Omental fat pad (tissue), 4 donors: Measurements from ENCODE around the gene ZC3H14. TPM values are rescaled to one million over a fixed set of nuclear protein-coding genes. Genes with fewer than 3 reads are reported as not detected.

ENCODE experiments used
- ATAC-seq: fragments of 150-250 bp; one replicate; pipeline ENCODE4 v1.9.1; 2016; ENCODE audit warnings: mild to moderate bottlenecking, moderate library complexity; ENCODE audit not compliant: low FRiP score
- DNase-seq: peaks from one replicate; pipeline ENCODE4 v3.0.0-alpha.2; 2019; ENCODE audit warnings: low spot score
- small RNA-seq: library from RNA; depleted of rRNA; stranded (forward); fragments of <200 nt; gene quantifications from one replicate; pipeline ENCODE3, GENCODE V24; 2016
- total RNA-seq, 4 donors: library from RNA; depleted of rRNA; stranded (reverse); fragments of >200 nt; gene quantifications; one replicate each; pipeline ENCODE4 v1.1.0, GENCODE V29; 2016
- TF ChIP-seq, protein P1 (sequence below), 3 donors: fragments of 450-650 bp; IDR thresholded peaks; one replicate each; pipeline ENCODE4 v1.5.1; 2016 to 2017; ENCODE audit warnings: antibody characterized with exemption in 3 of 3, mild to moderate bottlenecking in 3 of 3, moderate library complexity in 2 of 3

The ZC3H14 gene
- total RNA-seq, 4 donors from 2014 or later, result 66.2 to 72.8 (median 69.5) TPM

DNA sequence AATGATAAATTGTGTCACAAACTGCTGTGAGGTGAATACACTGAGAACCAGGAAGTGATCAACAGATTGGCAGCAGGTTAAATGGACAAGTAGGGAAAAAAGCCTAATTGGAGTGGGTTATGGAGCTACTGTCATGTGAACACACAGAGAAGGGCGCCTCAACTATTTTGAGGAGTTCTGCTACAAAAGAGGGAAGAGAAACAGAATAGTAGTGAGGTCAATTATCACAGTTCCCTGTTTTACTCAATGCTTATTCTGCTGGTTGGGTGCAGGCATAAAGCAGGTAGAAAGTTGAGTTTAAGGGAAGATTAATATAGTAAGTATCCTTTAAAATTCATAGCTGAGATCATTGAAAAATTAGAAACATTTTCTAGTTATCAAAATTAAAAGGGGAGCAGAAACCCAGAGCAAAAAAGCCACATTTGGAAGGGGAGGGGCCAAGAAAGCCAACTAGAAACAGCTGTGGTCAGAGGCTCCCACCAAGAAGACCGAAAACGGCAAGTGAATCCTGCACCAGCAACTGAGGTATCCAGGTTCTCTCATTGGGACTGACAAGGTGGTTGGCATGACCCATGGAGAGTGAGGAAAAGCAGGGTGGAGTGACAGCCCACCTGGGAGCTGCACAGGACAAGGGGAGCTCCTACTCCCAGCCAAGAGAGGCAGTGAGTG is 105.7 kb downstream of the ZC3H14 start:
- no peak for DNase-seq
- TF ChIP-seq, protein P1, sequence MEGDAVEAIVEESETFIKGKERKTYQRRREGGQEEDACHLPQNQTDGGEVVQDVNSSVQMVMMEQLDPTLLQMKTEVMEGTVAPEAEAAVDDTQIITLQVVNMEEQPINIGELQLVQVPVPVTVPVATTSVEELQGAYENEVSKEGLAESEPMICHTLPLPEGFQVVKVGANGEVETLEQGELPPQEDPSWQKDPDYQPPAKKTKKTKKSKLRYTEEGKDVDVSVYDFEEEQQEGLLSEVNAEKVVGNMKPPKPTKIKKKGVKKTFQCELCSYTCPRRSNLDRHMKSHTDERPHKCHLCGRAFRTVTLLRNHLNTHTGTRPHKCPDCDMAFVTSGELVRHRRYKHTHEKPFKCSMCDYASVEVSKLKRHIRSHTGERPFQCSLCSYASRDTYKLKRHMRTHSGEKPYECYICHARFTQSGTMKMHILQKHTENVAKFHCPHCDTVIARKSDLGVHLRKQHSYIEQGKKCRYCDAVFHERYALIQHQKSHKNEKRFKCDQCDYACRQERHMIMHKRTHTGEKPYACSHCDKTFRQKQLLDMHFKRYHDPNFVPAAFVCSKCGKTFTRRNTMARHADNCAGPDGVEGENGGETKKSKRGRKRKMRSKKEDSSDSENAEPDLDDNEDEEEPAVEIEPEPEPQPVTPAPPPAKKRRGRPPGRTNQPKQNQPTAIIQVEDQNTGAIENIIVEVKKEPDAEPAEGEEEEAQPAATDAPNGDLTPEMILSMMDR (IDR thresholded peaks at IDR 0.05), result no peak
- no peak for ATAC-seq

DNA sequence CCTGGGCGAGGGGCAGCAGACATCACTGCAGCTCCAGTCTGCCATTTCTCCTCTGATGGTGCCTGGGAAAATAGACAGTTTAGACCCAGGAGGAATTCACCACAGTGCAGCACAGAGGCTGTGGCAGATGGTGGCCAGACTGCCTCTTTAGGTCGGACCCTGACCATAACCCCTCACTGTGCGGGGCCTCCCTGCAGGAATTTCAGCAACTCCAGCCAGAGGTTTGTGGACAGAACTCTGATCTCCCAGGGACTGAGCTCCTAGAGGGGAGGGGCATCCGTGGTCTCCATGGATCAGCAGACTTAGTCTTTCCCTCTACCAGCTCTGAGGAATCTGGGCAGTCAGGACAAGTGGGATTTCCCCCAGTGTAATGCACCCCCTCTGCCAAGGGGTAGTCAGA is 106.5 kb downstream of the ZC3H14 start:
- TF ChIP-seq, protein P1 (IDR thresholded peaks at IDR 0.05), result no peak
- DNase-seq (no peak), ATAC-seq (no peak)

Small RNA genes lying within 50 kb of the gene (small RNA-seq; reads per million reads assigned to genes)
- not detected for gene RNU4-22P

Other genes with a start within 250 kb of the ZC3H14 start
- gene KCNK10, start 239.8 kb upstream of the ZC3H14 start, total RNA-seq, result not detected
- 10 to 100 TPM in 3 of 4 donors, 1 to 10 TPM in 1; 7.9 to 23.0 (median 14.6) TPM for gene SPATA7, start 177.4 kb upstream of the ZC3H14 start, total RNA-seq
- gene PTPN21, start 8.0 kb upstream of the ZC3H14 start, total RNA-seq, result 10 to 100 TPM in 3 of 4 donors, 1 to 10 TPM in 1; 9.1 to 19.7 (median 14.8) TPM
- under 1 TPM; 0.36 to 0.63 (median 0.47) TPM for gene EML5, start 229.9 kb downstream of the ZC3H14 start, total RNA-seq